GM21786 (cell line): ENCODE measurements around the gene GTF2F2.
"Not testable (repeated sequence)": the region's sequence is repeated elsewhere in the genome, so short reads cannot be mapped to it uniquely, and the experiment has no call there.

Experiments used
- ATAC-seq: cut with Tn5 transposase; IDR thresholded peaks from one replicate; pipeline ENCODE4 v1.9.1; 2021; ENCODE audit not compliant: unreplicated experiment

Gene GTF2F2

DNA sequence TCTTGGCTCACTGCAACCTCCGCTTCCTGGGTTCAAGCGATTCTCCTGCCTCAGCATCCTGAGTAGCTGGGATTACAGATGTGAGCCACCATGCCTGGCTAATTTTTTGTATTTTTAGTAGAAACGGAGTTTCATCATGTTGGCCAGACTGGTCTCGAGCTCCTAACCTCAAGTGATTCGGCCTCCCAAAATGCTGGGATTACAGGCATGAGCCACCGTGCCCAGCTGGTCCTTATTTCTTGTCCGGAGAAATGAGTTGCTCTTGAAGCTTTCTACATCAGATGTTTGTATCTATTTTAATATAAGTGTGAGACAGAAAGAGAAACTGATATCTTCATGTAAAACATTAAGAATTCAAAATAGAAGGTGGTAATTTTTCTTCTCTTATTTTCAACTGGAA is 124.4 kb downstream of the GTF2F2 start:
- ATAC-seq: not testable (repeated sequence)

DNA sequence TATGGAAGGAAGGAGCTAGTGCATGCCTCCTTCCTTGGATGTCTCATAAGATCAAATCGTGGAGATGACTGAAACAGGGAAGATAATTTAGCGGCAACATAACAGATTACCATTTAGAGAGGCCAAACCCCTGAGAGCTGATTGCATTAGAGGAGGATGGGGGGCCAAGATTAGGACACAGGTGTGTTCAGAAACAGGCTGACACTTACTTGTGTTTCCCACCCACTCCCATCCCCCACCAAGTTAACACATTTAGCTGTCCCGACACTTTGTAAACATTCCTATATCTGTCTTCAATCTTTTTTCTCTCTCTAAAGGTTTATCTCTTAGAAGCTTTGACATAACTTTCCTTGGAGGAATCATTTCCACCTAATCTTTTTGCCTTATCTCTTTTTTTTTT is 129.4 kb downstream of the GTF2F2 start:
- no peak for ATAC-seq

DNA sequence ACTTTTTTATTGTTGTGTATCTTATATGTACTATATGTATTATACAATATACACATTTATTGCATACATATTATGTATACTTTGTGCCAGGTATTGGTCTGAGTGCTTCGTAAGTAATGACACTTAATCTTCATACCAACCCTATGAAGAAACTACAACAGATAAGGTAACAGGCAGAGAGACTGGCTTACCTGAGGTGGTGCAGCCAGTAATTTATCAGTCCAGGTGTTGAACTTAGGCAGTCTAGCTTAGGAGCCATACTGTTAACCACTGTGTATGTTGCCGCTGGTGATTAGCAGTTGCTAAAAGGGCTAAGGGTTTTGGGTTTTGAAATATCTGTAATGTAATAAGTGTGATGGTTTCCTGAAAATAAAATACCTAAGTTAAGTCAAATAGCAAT is 134.1 kb downstream of the GTF2F2 start:
- ATAC-seq: no peak

DNA sequence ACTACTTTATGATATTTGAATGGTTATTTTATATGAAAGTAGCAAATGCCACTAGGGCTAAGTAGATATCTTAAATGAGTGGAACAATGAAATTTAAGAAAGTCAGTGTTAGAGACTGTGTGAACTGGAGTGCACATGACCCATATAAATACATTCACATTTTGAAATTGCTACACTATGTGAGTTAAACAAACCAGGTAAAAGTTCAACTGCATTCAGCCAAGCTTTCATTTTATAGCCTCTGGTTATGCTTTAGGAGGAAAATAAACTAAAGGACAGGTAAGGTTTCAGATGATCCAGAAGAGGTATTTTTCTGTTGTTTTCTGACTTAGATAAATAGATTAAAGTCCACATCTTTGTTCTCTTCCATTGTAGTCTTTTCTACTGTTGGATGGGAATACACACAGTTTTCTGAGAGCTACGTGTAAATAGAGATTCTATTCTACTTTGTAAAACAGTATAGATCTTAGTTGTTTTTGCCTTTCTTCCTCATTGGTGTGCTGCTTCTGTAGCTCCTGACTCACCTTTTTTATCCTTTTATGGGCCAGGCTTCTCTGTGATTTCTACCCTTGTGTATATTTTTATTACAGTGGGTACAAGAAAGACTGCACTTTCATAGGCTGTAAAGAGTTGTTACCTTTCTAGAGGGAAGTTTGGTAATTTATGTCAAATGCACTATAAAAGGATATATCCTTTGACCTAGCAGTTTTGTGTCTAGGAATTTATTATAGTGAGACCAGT is 135.1 kb downstream of the GTF2F2 start:
- no peak for ATAC-seq

DNA sequence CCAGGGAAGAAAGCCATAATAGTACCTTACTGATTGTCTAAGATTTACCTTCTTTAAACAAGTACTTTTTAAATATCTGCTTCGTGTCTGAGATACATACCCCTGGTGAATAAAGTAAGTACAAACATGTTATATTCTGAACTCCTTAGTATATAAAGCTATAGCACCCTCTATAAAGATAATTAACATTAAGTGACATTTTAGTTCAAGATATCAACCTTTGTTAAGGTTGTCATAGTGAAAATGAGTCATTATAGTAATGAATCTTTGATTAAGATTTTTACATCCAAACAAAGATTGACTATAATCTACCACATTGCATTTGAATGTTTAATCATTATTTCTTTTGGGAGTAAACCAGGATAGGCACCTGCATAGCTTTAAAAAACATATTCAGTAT is 135.9 kb downstream of the GTF2F2 start:
- no peak for ATAC-seq

DNA sequence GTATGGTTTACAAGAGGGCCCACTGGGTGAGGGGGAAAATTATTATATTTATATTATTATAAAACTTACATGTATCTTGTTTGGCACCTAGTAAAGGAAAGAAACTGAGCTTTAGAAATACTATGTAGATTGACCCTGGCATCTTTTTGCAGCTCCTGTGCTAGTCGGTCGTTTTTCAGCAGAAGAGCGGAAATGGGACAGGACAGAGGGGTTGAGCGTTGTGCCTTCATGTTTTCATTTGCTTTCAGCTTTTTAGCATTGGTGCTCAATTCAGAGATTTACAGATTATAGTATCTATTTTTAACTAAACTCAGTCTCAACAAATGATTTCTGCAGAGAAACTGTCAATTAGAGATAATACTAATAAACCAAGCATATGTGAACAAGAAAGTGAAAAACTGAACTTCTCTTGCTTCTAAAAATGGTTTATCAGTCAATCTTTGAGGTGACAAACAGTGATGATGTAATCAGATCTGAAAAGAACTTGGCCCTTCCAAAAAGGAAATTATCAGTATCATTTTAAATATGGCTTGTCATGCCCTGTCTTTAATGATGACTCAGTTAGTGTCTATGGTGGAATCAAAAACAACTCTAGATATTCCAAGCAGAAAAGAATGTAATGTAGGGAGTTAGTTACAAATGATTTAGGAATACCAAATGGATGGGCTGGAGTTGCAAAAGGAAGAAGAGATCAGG is 137.5 kb downstream of the GTF2F2 start:
- ATAC-seq: peak; percentile 42

DNA sequence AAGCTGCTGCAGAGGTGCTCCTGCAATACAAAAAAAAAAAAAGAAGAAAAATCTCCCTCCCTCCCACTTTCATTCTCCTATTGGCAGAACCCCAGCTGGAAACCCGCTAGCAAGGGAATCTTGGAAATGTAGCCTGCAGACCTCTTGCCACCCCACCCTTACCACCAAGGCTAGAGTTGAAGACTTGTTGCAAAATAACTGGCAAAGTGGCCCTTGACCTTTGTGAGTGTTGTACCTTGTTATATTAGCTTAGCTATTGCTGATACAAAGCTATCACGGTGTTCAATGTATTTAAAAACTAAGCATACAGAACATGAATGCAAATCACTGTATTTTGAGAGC is 138.0 kb downstream of the GTF2F2 start:
- ATAC-seq: no peak

DNA sequence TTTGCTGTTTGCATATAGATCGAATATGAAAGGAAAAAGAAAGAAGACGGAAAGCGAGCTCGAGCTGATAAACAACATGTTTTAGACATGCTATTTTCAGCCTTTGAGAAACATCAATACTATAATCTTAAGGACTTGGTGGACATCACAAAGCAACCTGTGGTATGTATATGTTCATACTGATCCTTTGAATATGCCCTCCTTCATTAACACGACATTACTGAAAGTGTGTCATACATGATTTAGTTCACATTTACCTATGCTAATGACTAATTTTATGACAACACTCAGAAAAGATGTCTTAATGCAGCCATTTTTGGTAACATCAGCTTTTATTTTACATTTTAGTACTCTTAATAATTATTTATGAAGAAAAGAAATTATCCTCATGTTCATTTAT is 146.9 kb downstream of the GTF2F2 start:
- no peak for ATAC-seq

DNA sequence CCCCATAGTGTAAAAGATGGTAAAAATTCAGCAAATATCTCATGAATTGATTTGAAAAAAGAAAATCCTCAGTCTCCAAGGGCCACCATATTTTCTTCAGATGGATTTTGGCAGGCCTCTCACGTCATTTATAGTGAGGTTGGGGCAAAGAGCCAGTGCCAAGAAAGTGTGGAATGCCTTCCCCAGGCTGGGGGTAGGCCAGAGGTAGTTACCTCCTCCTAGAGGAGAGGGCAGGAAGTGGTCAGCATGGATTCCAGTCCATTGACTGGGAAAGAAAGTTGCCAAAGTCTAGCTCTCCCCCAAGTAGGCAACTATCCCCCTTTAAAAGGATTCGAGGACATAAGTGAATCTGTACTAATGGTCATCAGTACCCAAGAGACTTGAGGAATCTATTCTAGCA is 148.9 kb downstream of the GTF2F2 start:
- no peak for ATAC-seq

DNA sequence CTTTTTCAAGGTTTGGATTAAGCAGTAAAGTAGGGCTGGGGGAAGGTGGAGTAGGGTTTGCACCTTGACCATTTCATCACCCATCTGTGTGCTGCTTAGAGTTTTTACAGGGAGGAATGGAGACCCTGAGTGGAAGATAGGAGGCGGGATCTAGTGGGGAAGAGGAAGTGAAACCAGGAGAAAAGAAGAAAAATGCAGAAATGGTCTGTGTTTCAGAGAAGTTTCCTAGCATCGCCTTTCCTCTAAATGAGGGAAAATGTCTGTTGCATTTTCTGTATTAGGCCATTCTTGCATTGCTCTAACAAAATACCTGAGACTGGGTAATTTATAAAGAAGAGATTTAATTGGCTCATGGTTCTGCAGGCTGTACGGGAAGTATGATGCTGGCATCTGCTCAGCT is 156.6 kb downstream of the GTF2F2 start:
- ATAC-seq: no peak

DNA sequence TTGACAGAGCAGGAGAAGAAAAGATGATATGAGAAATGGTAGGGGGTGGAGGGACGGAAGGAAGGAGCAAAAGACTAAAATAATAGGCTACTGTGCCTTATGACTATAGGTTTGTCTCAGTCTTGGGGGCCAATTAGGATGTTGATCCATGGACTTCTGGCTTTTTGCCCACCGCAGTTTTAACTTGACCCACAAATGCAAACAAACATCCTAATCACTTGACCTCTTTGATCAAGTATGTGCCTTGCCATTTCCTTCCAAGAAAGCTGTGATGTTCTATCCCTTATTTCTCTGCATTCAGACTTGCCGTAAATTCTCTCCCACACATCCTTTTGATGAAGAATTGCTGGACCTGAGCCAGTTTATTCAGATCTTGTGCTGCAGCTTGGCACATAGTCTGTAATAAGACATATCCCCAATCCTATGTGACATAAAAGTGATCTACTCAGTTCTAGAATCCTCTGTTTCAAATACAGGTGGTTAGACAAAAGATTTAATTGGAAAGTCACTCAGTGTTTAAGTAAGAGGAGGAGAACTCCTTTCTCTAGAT is 157.9 kb downstream of the GTF2F2 start:
- no peak for ATAC-seq

DNA sequence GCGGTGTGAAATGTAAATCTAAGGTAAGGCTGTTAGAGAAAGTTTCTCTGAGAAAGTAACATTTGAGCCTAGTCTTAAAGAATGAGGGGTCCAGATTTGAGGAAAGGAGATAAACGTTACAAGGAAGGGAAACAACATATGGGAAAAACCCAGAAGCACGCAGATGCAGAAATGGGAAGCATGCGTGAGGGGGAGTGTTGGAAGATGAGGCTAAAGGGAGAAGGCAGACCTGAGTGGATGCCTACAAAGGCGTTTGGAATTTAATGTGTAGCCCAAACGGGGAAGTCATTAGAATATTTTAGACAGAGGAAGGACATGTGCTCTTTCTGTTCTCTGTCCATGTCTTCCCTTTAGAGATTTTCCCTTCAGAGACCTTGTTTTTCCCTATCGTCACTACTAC is 159.7 kb downstream of the GTF2F2 start:
- no peak for ATAC-seq

DNA sequence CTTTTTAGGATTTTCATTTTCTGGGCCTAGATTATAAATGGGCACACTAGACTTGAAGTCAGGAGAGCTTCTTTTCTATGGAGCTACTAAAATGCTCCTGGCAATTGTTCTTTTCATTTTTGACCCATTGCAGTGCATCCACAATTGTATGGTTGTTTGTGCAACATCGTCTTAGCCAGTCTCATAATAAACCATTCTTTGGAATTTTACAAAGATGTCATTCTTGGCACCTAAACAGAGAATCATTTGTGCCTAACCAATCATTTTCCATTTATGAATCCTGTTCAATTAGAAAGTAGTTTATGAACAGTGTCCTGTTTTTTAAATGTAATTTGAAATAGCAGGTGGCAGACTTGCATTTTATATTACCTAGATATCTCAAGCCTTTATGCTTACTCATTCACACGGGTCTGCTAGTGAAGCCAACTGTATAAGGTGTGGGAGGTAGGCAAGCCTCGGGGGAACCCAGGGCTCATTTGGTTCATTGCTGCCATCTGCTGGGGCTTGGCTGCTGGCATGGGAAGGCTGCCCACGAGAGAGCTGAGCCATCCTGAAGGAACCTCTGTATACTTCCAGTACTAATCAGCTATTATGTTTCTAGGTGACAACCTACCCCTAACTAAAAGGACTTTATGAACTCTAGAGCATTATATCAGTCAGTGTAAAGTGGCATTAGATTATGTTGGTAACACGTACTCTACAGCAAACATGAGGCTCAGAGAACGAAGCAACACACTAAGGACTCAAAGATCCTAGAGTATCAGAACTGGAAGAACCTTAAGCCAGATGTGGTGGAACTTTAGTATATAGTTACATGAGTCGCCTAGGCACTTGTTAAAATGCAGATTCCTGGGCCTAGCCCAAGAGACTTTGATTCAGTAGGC is 160.7 kb downstream of the GTF2F2 start:
- ATAC-seq: peak; percentile 75

DNA sequence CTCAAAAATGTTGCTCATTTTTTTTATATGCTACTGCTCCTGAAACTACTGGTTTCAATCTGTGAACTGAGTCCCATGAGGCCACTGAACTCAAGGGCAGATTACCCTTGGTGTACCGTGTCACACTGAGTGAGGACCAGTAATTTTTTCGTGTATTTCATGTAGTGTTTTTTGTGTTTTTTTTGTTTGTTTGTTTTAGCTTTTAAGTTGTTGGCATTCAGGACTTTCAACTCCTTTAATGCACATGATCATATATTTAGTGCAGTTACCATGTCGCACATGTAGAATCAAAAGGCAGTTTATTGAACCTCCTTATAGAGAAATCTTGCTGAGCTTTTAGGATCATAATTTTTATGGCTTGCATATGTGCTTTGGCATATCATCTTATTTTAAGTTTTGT is 162.7 kb downstream of the GTF2F2 start:
- ATAC-seq: no peak

DNA sequence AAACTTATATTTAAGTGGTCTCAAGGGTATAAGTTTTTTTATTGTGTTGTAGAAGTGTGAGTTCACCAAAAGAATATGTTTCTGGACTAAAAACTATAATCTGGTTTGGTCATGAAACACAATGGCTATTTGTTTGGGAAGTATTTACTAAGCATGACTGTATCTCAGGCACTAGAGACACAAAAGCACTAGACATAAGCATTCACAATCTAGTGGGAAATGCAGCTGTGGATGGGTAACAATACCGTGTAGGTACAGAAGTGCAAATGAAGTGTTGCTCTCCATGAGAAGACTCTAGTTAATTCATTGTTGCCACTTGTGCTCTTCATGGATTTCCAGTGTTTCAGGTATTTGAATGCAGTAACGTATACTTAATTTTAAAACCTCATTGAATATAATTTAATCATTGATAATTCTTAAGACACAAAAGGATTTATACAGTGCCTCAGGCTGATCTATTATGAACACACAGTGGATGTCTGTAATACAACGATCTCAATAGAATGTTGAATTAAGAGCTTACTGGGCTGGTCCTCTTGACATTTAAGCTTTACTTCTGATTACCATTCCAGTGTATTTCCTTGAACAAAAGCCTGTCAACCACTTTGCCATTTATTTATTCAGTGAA is 169.7 kb downstream of the GTF2F2 start:
- no peak for ATAC-seq

DNA sequence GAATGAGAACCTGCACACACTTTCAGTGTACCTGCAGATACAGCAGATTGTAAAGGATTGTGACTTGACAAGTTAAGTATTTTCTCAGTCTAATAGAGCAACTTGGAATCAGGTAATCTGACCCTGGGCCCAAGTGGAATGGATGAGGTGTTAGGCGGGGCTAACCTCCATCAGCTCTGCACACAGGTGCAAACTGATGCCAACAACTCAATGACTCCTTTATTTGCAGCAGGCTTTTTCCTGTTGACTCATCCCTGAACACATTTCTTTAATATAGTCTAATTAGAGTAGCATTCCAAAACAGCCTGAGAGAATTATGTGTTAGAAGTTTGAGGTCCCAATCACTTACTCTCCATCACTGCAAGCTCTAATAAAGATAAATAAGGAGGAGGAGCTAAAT is 171.9 kb downstream of the GTF2F2 start:
- ATAC-seq: no peak

DNA sequence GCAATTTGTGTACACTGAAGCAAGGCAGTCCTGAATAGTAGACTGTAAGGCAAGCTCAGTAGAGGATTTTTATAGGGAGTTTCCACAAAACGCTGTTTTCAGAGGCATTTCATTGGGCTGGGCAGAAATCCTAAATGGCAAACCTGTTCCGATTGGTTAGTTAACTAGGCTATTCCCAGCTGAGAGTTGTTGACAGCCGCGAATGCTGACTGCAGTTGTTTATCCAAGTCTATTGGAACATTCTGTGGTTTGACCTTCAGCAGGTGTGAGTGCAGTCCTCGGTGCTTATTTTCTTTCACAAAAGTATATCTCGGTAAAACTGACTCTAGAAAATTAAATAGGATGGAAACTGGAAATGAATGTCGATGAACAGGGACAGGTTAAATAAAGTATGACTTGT is 175.2 kb downstream of the GTF2F2 start:
- ATAC-seq: no peak

DNA sequence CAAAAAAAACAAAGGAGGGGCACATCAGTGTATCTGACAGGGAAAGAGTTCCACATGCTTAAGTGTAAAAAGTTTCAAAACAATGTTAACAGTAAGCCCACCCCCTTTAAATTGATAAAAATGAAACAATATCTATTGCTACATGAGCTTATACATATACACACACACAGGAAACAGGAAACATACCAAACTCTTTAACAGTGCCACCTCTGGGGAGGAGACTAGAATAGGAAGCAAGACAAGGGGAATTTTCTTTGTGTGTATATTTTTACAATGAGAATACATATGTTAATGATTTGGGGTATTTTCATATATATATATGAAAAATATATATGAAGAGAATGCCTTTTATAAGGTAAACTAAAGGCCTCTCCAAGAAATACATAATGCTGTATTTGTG is 175.9 kb downstream of the GTF2F2 start:
- no peak for ATAC-seq

DNA sequence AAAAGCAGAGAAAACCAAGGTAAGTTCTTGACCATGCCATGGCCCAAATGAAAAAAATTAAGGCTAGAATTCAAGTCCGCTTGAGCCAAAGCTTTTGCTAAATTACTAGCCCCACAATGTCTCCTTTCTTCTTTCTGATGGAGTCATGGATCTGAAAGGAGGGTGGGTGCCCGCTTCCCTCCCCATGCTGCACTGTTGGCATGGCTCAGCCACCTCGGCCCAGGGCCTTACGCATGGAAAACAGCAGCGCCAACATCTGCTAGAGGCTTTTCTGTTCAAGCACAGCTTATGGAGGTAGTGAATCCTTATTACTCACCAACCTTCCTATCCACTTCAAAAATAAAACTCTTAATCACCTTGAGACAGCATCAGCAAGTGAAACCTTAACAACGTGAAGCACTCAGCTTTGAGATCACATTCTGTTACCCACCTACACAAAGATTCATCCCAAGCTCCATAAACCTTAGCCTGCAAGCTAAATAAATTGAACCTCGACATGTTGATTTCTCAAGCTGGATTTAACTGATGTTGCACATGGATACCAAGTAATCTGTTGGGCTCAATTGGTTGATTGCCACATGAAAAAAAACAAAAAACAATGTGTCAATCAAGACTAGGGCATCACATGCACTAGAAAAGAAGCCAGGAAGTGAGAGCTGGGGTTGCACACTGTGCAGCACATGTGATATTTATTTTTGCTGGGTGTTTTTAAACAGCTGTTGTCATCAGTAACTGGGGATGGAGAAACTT is 177.3 kb downstream of the GTF2F2 start:
- ATAC-seq: peak; percentile 63

DNA sequence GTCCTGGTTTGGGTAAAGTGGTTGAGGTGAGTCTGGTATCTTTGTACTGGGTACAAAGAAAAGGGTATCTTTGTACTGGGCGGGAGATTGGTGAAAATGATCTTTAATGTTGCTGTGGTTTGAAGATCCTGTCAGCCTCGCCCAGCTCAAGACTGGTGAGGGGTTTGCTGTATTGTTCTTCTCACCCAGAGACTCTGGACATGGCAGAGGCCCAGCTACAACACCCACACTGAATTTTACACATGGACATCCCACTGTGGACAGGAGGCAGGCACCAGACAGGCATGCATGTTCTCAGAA is 177.8 kb downstream of the GTF2F2 start:
- ATAC-seq: no peak

DNA sequence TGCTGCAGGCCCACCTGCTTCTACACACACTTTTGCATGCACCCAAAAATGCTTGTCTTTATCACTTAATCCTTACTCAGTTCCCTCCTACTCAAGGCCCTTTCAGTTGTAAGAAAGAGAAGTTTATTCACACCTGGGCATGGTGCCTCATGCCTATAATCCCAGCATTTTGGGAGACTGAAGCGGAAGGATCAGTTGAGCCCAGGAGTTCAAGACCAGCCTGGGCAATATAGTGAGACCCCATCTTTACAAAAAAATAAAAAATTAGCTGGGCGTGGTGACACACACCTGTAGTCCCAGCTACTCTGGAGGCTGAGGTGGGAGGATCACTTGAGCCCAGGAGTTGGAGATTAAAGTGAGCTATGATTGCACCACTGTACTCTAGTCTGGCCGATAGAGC is 178.2 kb downstream of the GTF2F2 start:
- not testable (repeated sequence) for ATAC-seq
